WTC11 (cell line): Measurements from ENCODE around the gene NSMCE1. TPM values are rescaled to one million over a fixed set of nuclear protein-coding genes. Genes with fewer than 3 reads are reported as not detected.

ENCODE experiments used
- ATAC-seq: fragments of 200-7000 bp; cut with Tn5 transposase; 2 replicates; pipeline ENCODE4 v1.10.0; 2021; ENCODE audit warnings: mild to moderate bottlenecking, moderate library complexity
- CTCF ChIA-PET: fragments of 300-600 bp; sonication (Branson Sonifier 250); formaldehyde crosslinking; loops from one replicate; lab custom pipeline; 2021; ENCODE audit warnings: antibody characterized with exemption; lab: Charles Lee
- POLR2A ChIA-PET: fragments of 350-600 bp; sonication (Branson Sonifier 250); formaldehyde crosslinking; loops from one replicate; lab custom pipeline; 2021; ENCODE audit warnings: antibody characterized with exemption; lab: Charles Lee
- DNase-seq: peaks from one replicate; pipeline ENCODE4 v3.0.0; 2021; ENCODE audit warnings: low spot score
- H3K27ac Mint-ChIP-seq: 2 replicates; pipeline ENCODE4 v1.8.0; 2021; ENCODE audit warnings: mixed read lengths
- H3K27me3 Mint-ChIP-seq: 2 replicates; pipeline ENCODE4 v1.8.0; 2021; ENCODE audit warnings: low read depth, mild to moderate bottlenecking, moderate library complexity, mixed read lengths
- H3K36me3 Mint-ChIP-seq: 2 replicates; pipeline ENCODE4 v1.8.0; 2021; ENCODE audit warnings: mixed read lengths
- H3K4me1 Mint-ChIP-seq: 2 replicates; pipeline ENCODE4 v1.8.0; 2022; ENCODE audit warnings: mixed read lengths
- H3K4me3 Mint-ChIP-seq: 2 replicates; pipeline ENCODE4 v1.8.0; 2021; ENCODE audit warnings: mild to moderate bottlenecking, moderate library complexity, mixed read lengths
- H3K9me3 Mint-ChIP-seq: 2 replicates; pipeline ENCODE4 v1.8.0; 2021; ENCODE audit warnings: mixed read lengths
- CBFB ChIP-seq: sonication (generic); formaldehyde crosslinking; IDR thresholded peaks from 2 replicates; pipeline ENCODE4 v1.8.1; 2022; ENCODE audit warnings: mild to moderate bottlenecking, low read depth, missing genetic modification reagents
- CDX4 ChIP-seq: fragments of 250-450 bp; sonication (Bioruptor Pico); IDR thresholded peaks from 2 replicates; pipeline ENCODE4 v1.9.0; 2021; ENCODE audit warnings: moderate library complexity, mild to moderate bottlenecking, inconsistent platforms, borderline replicate concordance
- ESRRA ChIP-seq: sonication (generic); formaldehyde crosslinking; IDR thresholded peaks from 2 replicates; pipeline ENCODE4 v1.8.1; 2022; ENCODE audit warnings: mild to moderate bottlenecking, missing genetic modification reagents, borderline replicate concordance
- FOXJ3 ChIP-seq: sonication (generic); formaldehyde crosslinking; IDR thresholded peaks from 2 replicates; pipeline ENCODE4 v1.9.0; 2021; ENCODE audit warnings: missing genetic modification reagents, mild to moderate bottlenecking, borderline replicate concordance
- GTF2I ChIP-seq: fragments of 250-450 bp; sonication (Bioruptor Pico); conservative IDR thresholded peaks from 2 replicates; pipeline ENCODE4 v1.4.0; 2021; ENCODE audit warnings: mild to moderate bottlenecking
- JAZF1 ChIP-seq: fragments of 250-450 bp; sonication (Bioruptor Pico); IDR thresholded peaks from 2 replicates; pipeline ENCODE4 v1.9.0; 2021; ENCODE audit warnings: moderate library complexity, mild to moderate bottlenecking, inconsistent platforms
- JUN ChIP-seq: sonication (generic); formaldehyde crosslinking; IDR thresholded peaks from 2 replicates; pipeline ENCODE4 v1.8.0; 2023; ENCODE audit warnings: mild to moderate bottlenecking, missing genetic modification reagents
- MXD4 ChIP-seq: fragments of 250-450 bp; sonication (Bioruptor Pico); IDR thresholded peaks from 2 replicates; pipeline ENCODE4 v1.8.0; 2021; ENCODE audit warnings: mild to moderate bottlenecking, moderate library complexity, borderline replicate concordance
- NFE2L1 ChIP-seq: sonication (generic); formaldehyde crosslinking; IDR thresholded peaks from 2 replicates; pipeline ENCODE4 v1.8.1; 2023; ENCODE audit warnings: missing genetic modification reagents
- NR3C1 ChIP-seq: sonication (generic); formaldehyde crosslinking; conservative IDR thresholded peaks from 2 replicates; pipeline ENCODE4 v1.8.1; 2023; ENCODE audit warnings: low read depth, mild to moderate bottlenecking, missing genetic modification reagents
- RELA ChIP-seq: sonication (generic); formaldehyde crosslinking; IDR thresholded peaks from 2 replicates; pipeline ENCODE4 v1.8.1; 2022; ENCODE audit warnings: missing genetic modification reagents, mild to moderate bottlenecking, borderline replicate concordance
- RORB ChIP-seq: fragments of 250-450 bp; sonication (Bioruptor Pico); IDR thresholded peaks from 2 replicates; pipeline ENCODE4 v1.9.0; 2021; ENCODE audit warnings: mild to moderate bottlenecking
- ZNF219 ChIP-seq: sonication (generic); formaldehyde crosslinking; IDR thresholded peaks from 2 replicates; pipeline ENCODE4 v1.8.0; 2023; ENCODE audit warnings: missing genetic modification reagents, mild to moderate bottlenecking, borderline replicate concordance
- ZNF263 ChIP-seq: sonication (generic); formaldehyde crosslinking; IDR thresholded peaks from 2 replicates; pipeline ENCODE4 v1.8.1; 2022; ENCODE audit warnings: low read depth, mild to moderate bottlenecking, moderate library complexity, missing genetic modification reagents
- ZNF317 ChIP-seq: sonication (generic); formaldehyde crosslinking; IDR thresholded peaks from 2 replicates; pipeline ENCODE4 v1.8.1; 2023; ENCODE audit warnings: low read depth, mild to moderate bottlenecking, moderate library complexity, missing genetic modification reagents, borderline replicate concordance
- ZNF396 ChIP-seq: fragments of 250-450 bp; sonication (Bioruptor Pico); IDR thresholded peaks from 2 replicates; pipeline ENCODE4 v1.8.0; 2021; ENCODE audit warnings: mild to moderate bottlenecking, moderate library complexity, borderline replicate concordance
- ZNF416 ChIP-seq: fragments of 250-450 bp; sonication (Bioruptor Pico); IDR thresholded peaks from 2 replicates; pipeline ENCODE4 v1.9.0; 2021; ENCODE audit warnings: mild to moderate bottlenecking, inconsistent platforms
- ZNF425 ChIP-seq: fragments of 250-450 bp; sonication (Bioruptor Pico); conservative IDR thresholded peaks from 2 replicates; pipeline ENCODE4 v1.9.0; 2021; ENCODE audit warnings: mild to moderate bottlenecking
- total RNA-seq: library from RNA; stranded (reverse); gene quantifications from 3 replicates; pipeline ENCODE4 v1.2.3, GENCODE V29; 2021
- TF ChIP-seq, protein P1 (sequence below): sonication (generic); formaldehyde crosslinking; IDR thresholded peaks from 2 replicates; pipeline ENCODE4 v1.8.1; 2023; ENCODE audit warnings: mild to moderate bottlenecking, missing genetic modification reagents
- TF ChIP-seq, protein P2 (sequence below): sonication (generic); formaldehyde crosslinking; IDR thresholded peaks from 2 replicates; pipeline ENCODE4 v1.8.0; 2022; ENCODE audit warnings: mild to moderate bottlenecking, missing genetic modification reagents
- TF ChIP-seq, protein P3 (sequence below): sonication (generic); formaldehyde crosslinking; IDR thresholded peaks from 2 replicates; pipeline ENCODE4 v1.8.1; 2022; ENCODE audit warnings: missing genetic modification reagents, borderline replicate concordance
- TF ChIP-seq, protein P4 (sequence below): fragments of 250-450 bp; sonication (Bioruptor Pico); IDR thresholded peaks from 2 replicates; pipeline ENCODE4 v2.1.2; 2022; ENCODE audit warnings: mild to moderate bottlenecking, moderate library complexity
- TF ChIP-seq, protein P5 (sequence below): fragments of 250-450 bp; sonication (Bioruptor Pico); IDR thresholded peaks from 2 replicates; pipeline ENCODE4 v1.8.0; 2021; ENCODE audit warnings: mild to moderate bottlenecking
- TF ChIP-seq, protein P6 (sequence below): fragments of 250-450 bp; sonication (Bioruptor Pico); IDR thresholded peaks from 2 replicates; pipeline ENCODE4 v1.9.0; 2021; ENCODE audit warnings: mild to moderate bottlenecking

NSMCE1 gene
- total RNA-seq, 1 experiment from 2014 or later = 29.4 TPM

- TF ChIP-seq CDX4 (CRISPR knock-in tag) = no peak
Observed at GRCh38 chr16:27302126-27302525, 33.6 kb upstream of the NSMCE1 start (continued).

- POLR2A ChIA-PET = no interaction called here
- peaks cover 5% of the 10 kb centered on the region; the same call in 1 of the 2 replicates for H3K36me3 Mint-ChIP-seq
- no peaks in the 10 kb centered on the region for H3K27me3 Mint-ChIP-seq
- peaks cover 14% of the 10 kb centered on the region for H3K4me1 Mint-ChIP-seq
- H3K27ac Mint-ChIP-seq = no peak overlapping the region
- CTCF ChIA-PET = no interaction called here
- ATAC-seq (no peak), DNase-seq (no peak)
- peaks cover 8% of the 10 kb centered on the region for H3K9me3 Mint-ChIP-seq
- TF ChIP-seq RELA (CRISPR knock-in tag) (no peak), MXD4 (CRISPR knock-in tag) (no peak), ZNF396 (CRISPR knock-in tag) (no peak), ESRRA (CRISPR knock-in tag) (no peak), ZNF263 (CRISPR knock-in tag) (no peak), NR3C1 (CRISPR knock-in tag) (no peak), GTF2I (CRISPR knock-in tag) (no peak), RORB (no peak), CBFB (CRISPR knock-in tag) (no peak)
- TF ChIP-seq, protein P1, sequence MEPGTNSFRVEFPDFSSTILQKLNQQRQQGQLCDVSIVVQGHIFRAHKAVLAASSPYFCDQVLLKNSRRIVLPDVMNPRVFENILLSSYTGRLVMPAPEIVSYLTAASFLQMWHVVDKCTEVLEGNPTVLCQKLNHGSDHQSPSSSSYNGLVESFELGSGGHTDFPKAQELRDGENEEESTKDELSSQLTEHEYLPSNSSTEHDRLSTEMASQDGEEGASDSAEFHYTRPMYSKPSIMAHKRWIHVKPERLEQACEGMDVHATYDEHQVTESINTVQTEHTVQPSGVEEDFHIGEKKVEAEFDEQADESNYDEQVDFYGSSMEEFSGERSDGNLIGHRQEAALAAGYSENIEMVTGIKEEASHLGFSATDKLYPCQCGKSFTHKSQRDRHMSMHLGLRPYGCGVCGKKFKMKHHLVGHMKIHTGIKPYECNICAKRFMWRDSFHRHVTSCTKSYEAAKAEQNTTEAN (CRISPR knock-in tag) = no peak
- TF ChIP-seq, protein P2, sequence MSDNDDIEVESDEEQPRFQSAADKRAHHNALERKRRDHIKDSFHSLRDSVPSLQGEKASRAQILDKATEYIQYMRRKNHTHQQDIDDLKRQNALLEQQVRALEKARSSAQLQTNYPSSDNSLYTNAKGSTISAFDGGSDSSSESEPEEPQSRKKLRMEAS (CRISPR knock-in tag) = no peak
- TF ChIP-seq, protein P3, sequence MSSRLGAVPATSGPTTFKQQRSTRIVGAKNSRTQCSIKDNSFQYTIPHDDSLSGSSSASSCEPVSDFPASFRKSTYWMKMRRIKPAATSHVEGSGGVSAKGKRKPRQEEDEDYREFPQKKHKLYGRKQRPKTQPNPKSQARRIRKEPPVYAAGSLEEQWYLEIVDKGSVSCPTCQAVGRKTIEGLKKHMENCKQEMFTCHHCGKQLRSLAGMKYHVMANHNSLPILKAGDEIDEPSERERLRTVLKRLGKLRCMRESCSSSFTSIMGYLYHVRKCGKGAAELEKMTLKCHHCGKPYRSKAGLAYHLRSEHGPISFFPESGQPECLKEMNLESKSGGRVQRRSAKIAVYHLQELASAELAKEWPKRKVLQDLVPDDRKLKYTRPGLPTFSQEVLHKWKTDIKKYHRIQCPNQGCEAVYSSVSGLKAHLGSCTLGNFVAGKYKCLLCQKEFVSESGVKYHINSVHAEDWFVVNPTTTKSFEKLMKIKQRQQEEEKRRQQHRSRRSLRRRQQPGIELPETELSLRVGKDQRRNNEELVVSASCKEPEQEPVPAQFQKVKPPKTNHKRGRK = no peak
- TF ChIP-seq, protein P4, sequence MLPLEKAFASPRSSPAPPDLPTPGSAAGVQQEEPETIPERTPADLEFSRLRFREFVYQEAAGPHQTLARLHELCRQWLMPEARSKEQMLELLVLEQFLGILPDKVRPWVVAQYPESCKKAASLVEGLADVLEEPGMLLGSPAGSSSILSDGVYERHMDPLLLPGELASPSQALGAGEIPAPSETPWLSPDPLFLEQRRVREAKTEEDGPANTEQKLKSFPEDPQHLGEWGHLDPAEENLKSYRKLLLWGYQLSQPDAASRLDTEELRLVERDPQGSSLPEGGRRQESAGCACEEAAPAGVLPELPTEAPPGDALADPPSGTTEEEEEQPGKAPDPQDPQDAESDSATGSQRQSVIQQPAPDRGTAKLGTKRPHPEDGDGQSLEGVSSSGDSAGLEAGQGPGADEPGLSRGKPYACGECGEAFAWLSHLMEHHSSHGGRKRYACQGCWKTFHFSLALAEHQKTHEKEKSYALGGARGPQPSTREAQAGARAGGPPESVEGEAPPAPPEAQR (CRISPR knock-in tag) = no peak
- H3K4me3 Mint-ChIP-seq = no peak overlapping the region
Observed at GRCh38 chr16:27301236-27301861, 32.8 kb upstream of the NSMCE1 start.

- Mint-ChIP-seq H3K4me1 (0 out of 2 replicates have a peak, but pooled peaks cover 3% of the 10 kb centered on the region), H3K36me3 (no peaks in the 10 kb centered on the region), H3K4me3 (no peak overlapping the region), H3K27me3 (no peaks in the 10 kb centered on the region), H3K9me3 (no peaks in the 10 kb centered on the region), H3K27ac (no peak overlapping the region)
- ATAC-seq (no peak), DNase-seq (no peak)
- ChIA-PET POLR2A (interaction anchor here (0.7 kb wide), 1 partner anchor 1278 kb away, joined by 4 read pairs; no protein-coding TSS in a partner anchor), CTCF (interaction anchor here (1.5 to 1.8 kb wide), 2 partner anchors 58 to 77 kb away, joined by 3 to 6 read pairs; no protein-coding TSS in a partner anchor)
- TF ChIP-seq, protein P5, sequence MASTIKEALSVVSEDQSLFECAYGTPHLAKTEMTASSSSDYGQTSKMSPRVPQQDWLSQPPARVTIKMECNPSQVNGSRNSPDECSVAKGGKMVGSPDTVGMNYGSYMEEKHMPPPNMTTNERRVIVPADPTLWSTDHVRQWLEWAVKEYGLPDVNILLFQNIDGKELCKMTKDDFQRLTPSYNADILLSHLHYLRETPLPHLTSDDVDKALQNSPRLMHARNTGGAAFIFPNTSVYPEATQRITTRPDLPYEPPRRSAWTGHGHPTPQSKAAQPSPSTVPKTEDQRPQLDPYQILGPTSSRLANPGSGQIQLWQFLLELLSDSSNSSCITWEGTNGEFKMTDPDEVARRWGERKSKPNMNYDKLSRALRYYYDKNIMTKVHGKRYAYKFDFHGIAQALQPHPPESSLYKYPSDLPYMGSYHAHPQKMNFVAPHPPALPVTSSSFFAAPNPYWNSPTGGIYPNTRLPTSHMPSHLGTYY (CRISPR knock-in tag) = no peak
- TF ChIP-seq ZNF425 (CRISPR knock-in tag) = no peak
- no peak for TF ChIP-seq ZNF317
- no peak for TF ChIP-seq JUN (CRISPR knock-in tag)
- no peak for TF ChIP-seq RORB
- TF ChIP-seq, protein P6, sequence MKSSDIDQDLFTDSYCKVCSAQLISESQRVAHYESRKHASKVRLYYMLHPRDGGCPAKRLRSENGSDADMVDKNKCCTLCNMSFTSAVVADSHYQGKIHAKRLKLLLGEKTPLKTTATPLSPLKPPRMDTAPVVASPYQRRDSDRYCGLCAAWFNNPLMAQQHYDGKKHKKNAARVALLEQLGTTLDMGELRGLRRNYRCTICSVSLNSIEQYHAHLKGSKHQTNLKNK (CRISPR knock-in tag) = no peak
- TF ChIP-seq JAZF1 = no peak
- TF ChIP-seq NFE2L1 (CRISPR knock-in tag) = no peak
- no peak for TF ChIP-seq MXD4 (CRISPR knock-in tag)
- no peak for TF ChIP-seq ZNF416 (CRISPR knock-in tag)
- no peak for TF ChIP-seq ESRRA (CRISPR knock-in tag)
- no peak for TF ChIP-seq FOXJ3 (CRISPR knock-in tag)
- no peak for TF ChIP-seq ZNF219 (CRISPR knock-in tag)
Observed at GRCh38 chr16:27298132-27298531, 29.6 kb upstream of the NSMCE1 start.
